ENCODE measurements around the gene UBE2E2. TPM values are rescaled to one million over a fixed set of nuclear protein-coding genes. Genes with fewer than 3 reads are reported as not detected.

The UBE2E2 gene
- total RNA-seq, 4 donors from 2014 or later, result 7.9 to 44.7 (median 26.6) TPM

DNA sequence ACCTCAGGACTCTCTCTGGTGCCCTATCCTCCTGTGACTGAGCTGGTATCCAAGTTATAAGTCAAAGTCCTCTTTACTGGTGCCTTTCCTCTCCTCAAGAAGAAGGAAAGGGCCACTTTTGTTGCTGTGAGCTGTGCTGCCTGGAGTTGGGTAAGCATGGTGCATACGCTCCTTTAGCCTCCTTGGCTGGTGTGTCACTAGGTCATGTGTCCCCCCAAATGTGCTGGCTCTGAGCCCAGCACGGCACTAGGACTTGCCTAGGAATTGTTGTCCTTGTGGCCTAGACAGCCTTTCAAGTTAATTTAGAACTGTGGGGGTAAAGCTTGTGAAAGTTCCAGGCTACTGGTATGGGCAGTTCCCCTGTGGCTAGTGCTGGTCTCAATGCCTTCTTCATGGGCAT is 113.8 kb downstream of the UBE2E2 start:
- ATAC-seq, result no peak
- no peaks in the 10 kb centered on the region for H3K9me3 ChIP-seq
- H3K27ac ChIP-seq, result no peak overlapping the region
- no peak for DNase-seq
- H3K4me1 ChIP-seq, result peaks cover 46 to 52% of the 10 kb centered on the region in 2 donors
- H3K4me3 ChIP-seq, result no peak overlapping the region
- intact Hi-C loops (cut with DNase I; ENCODE audit: low total_unique reads), result no loop called here
- no peaks in the 10 kb centered on the region for H3K36me3 ChIP-seq
- TF ChIP-seq POLR2A (IDR thresholded peaks at IDR 0.05), result no peak
- no peak for TF ChIP-seq CTCF (IDR thresholded peaks at IDR 0.05 in 4 of 5, conservative IDR thresholded peaks at IDR 0.05 in 1 of 5)
- in situ Hi-C loops (cut with MboI; ENCODE audit: low sequenced_read_pairs in 4 of 4), result no loop called here
- H3K27me3 ChIP-seq, result no peaks in the 10 kb centered on the region

DNA sequence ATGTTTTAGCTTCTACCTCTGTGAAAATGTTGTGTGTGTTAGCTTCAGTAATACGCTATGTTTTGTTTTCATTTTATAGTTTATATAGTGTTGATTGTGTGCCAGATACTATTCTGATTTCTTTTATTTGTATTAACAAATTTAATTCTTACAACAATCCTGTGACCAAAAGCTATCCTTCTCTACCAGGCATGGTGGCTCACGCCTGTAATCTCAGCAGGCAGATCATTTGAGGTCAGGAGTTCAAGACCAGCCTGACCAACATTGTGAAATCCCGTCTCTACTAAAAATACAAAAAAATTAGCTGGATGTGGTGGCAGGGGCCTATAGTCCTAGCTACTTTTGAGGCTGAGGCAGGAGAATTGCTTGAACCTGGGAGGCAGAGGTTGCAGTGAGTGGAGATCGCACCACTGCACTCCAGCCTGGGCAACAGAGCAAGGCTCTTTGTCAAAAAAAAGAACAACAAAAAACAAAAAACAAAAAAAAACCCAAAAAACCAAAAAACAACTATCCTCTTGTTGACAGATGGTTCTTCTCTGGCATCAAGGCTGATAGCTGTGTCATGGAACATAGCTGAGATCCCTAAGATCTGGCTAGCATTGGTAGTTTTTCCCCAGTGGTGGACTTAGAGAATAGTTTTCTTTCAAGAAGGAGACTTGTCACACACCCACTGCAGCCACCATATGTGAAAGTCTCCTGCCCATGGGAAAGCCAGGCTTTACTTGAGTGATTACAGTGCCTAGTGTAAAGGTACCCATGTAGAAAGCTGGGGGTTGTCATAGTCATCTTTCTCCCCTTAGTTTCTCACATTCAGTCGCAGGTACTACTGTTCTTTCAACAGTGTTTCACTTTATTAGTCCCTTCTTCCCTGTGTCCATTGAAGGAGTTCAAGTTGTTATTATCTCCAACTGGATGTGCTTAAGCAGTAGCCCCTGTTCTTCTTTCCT is 116.5 kb downstream of the UBE2E2 start:
- DNase-seq (no peak), ATAC-seq (no peak)
- TF ChIP-seq POLR2A (IDR thresholded peaks at IDR 0.05), result no peak
- no peak for TF ChIP-seq CTCF (IDR thresholded peaks at IDR 0.05 in 4 of 5, conservative IDR thresholded peaks at IDR 0.05 in 1 of 5)
- intact Hi-C loops (cut with DNase I; ENCODE audit: low total_unique reads) (loop anchor here (10.0 kb wide), 1 partner anchor 485 kb away; the partner anchor contains the start of gene UBE2E1), in situ Hi-C loops (cut with MboI; ENCODE audit: low sequenced_read_pairs in 4 of 4) (no loop called here)
- no peak overlapping the region for H3K4me3 ChIP-seq
- H3K9me3 ChIP-seq, result no peaks in the 10 kb centered on the region
- H3K36me3 ChIP-seq, result no peaks in the 10 kb centered on the region
- H3K27me3 ChIP-seq, result no peaks in the 10 kb centered on the region
- H3K27ac ChIP-seq, result no peak overlapping the region
- H3K4me1 ChIP-seq, result peaks cover 30 to 33% of the 10 kb centered on the region in 2 donors

DNA sequence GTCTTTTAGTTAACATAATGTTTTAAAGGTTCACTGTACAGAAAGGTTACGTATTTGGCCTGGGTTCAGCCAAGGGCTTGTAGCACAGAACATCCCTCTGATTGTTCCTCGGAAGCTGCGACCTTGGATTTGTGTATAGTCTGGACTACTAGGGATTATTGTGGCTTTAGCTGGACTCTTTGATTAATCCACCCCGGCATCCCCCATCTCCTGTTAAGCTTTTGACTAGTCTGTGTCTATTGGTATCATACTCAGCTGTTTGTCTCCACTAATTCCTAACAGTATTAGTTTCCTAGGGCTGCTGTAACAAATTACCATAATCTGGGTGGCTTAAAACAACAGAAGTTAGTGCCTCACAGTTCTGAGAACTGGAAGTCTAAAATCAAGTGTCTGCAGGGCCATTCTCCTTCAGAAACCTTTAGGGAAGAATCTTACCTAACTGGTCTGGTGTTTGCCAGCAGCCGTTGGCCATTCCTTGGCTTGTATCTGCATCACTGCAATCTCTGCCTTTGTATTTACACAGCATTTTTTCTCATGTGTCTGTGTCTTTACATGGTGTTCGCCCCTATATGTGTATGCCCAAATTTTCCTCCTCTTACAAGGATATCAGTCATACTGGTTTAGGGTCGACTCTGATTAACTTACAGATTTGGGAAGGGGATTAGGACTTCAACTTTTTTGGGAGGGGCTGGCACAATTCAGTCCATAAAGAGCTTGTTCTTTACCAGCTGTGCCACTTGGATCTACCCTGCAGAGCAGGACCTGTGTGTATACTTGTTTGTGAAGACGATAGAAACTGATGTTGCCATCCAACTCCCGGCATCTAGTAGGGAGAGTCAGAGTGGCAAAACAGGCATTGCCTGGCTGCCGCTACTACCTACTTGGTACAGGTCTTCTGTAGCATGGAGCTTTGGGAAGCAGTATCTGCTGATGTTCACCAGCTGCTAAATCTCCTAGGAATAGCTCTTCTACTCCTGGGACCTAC is 117.8 kb downstream of the UBE2E2 start:
- H3K4me1 ChIP-seq, result peaks cover 31 to 32% of the 10 kb centered on the region in 2 donors
- TF ChIP-seq POLR2A (IDR thresholded peaks at IDR 0.05) (no peak), CTCF (IDR thresholded peaks at IDR 0.05 in 4 of 5, conservative IDR thresholded peaks at IDR 0.05 in 1 of 5) (no peak)
- in situ Hi-C loops (cut with MboI; ENCODE audit: low sequenced_read_pairs in 4 of 4), result no loop called here

GRCh38 chr3:23324745-23325144 is 121.6 kb downstream of the UBE2E2 start:
- DNase-seq, result no peak
- in situ Hi-C loops (cut with MboI; ENCODE audit: low sequenced_read_pairs in 4 of 4) (no loop called here), intact Hi-C loops (cut with DNase I; ENCODE audit: low total_unique reads) (loop anchor here (10.0 kb wide), 1 partner anchor 480 kb away; the partner anchor contains the start of gene UBE2E1)
- ATAC-seq, result no peak
- TF ChIP-seq CTCF (IDR thresholded peaks at IDR 0.05 in 4 of 5, conservative IDR thresholded peaks at IDR 0.05 in 1 of 5) (no peak), POLR2A (IDR thresholded peaks at IDR 0.05) (no peak)
- H3K27me3 ChIP-seq, result no peaks in the 10 kb centered on the region
- no peaks in the 10 kb centered on the region for H3K36me3 ChIP-seq
- no peak overlapping the region for H3K4me3 ChIP-seq
- no peaks in the 10 kb centered on the region for H3K9me3 ChIP-seq
- H3K4me1 ChIP-seq, result peaks cover 24 to 28% of the 10 kb centered on the region in 2 donors
- H3K27ac ChIP-seq, result no peak overlapping the region

More for the DNA sequence above, 117.8 kb downstream of the UBE2E2 start:
- intact Hi-C loops (cut with DNase I; ENCODE audit: low total_unique reads), result loop anchor here (10.0 kb wide), 1 partner anchor 484 kb away; the partner anchor contains the start of gene UBE2E1
- Histone ChIP-seq H3K4me3 (no peak overlapping the region), H3K9me3 (no peaks in the 10 kb centered on the region), H3K27ac (no peak overlapping the region), H3K36me3 (no peaks in the 10 kb centered on the region), H3K27me3 (no peaks in the 10 kb centered on the region)
- no peak for DNase-seq
- no peak for ATAC-seq

Measured in gastrocnemius medialis (tissue), 4 donors.